Activated CD4-positive, alpha-beta T cell treated with anti-CD3 and anti-CD28 coated beads, Interleukin-2, amount 50 U/mL, for 48 hours (primary cell): ENCODE data around the gene TSPY10.
"Not testable (repeated sequence)": the region's sequence is repeated elsewhere in the genome, so short reads cannot be mapped to it uniquely, and the experiment has no call there.

Source experiments
- DNase-seq, 2 experiments: peaks; one replicate each; pipeline ENCODE4 v3.0.0-alpha.2; 2020

TSPY10 gene, protein sequence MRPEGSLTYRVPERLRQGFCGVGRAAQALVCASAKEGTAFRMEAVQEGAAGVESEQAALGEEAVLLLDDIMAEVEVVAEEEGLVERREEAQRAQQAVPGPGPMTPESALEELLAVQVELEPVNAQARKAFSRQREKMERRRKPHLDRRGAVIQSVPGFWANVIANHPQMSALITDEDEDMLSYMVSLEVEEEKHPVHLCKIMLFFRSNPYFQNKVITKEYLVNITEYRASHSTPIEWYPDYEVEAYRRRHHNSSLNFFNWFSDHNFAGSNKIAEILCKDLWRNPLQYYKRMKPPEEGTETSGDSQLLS

GRCh38 chrY:9527580-9527979 lies at the start of gene TSPY10:
Gene TSPY10 (plus strand): TSS chrY:9527880. CDS start chrY:9527926, 46 bp downstream.
- not testable (repeated sequence) for DNase-seq

GRCh38 chrY:9486967-9487366 lies 40.7 kb upstream of the TSPY10 start, which contains the start of gene TSPY9:
Gene TSPY9 (plus strand): TSS chrY:9487267. CDS start chrY:9487313, 46 bp downstream.
- not testable (repeated sequence) for DNase-seq

DNA sequence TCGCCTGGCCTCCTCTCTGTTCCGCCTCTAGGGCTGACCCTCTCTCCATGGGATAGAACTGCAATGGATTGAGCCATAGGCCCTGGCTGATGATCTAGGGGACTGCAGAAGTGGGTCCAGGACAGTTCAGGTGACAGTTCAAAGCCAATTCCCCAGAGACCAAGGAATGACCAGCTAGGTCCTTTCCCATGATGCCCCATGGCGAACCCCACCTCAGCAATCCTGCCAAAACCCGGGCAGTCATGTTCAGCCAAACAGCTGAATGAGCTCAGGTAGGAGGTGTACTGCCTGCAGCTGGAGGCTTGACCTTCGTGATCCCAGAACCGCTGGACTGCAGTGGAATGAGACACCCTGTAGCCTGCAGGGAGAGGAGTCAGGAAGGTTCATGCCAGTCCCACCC lies 23.3 kb upstream of the TSPY10 start:
- DNase-seq = not testable (repeated sequence)

- not testable (repeated sequence) for DNase-seq
Observed at GRCh38 chrY:9516287-9516686, 11.4 kb upstream of the TSPY10 start.
